ENCODE measurements around the gene FLOT1.

GRCh38 chr6:30787954-30788353, 45.5 kb upstream of the FLOT1 start:
- TF ChIP-seq POLR2AphosphoS5 (IDR thresholded peaks at IDR 0.05; ENCODE audit: borderline replicate concordance, low read depth, low read length) (no peak), EZH2 (IDR thresholded peaks at IDR 0.05) (no peak)

All from SK-N-MC (cell line).